IPS DF 19.7 (cell line): ENCODE results near the gene C6orf118.

Experiments
- DNase-seq: peaks from one replicate; pipeline ENCODE4 v3.0.0-alpha.2; 2013; ENCODE audit warnings: low read depth, low spot score

The C6orf118 gene

DNA sequence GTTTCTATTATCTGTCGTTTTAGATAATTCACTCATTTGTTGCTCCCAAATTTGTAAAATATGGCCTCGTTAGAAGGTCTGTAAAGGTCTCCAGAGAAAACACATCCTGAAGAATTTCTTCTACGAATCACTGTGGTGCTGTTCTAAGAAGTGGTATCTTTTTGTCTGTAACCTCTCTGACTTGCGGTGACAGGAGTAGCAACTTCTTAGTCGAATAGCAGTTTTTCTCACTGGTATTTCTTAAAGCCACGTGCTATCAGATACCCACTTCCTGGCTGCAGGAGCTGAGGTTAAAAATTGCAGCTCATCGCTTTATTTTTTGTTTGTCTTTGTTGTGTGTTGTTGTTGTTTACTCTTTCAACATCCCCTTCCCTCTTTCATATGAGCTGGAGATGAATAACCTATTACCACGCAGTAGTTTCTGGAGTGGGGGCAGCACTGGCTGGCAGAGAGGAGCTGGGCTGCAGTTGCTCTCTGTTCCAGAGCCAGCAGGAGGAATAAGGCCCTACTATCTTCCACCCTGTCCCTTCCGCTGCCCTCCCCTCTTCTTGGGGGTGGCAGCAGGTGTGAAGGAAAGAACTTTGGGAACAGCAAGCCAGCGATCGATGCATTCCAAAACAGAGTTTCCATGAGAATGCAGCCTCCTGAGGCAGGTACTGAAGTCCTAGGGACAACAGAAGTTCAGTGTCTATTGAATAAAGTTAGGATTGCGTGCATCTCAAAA lies 64.7 kb downstream of the C6orf118 start:
- no peak for DNase-seq

- DNase-seq: no peak
Observed at GRCh38 chr6:165243801-165244200, 65.6 kb downstream of the C6orf118 start.

- no peak for DNase-seq
Observed at GRCh38 chr6:165236326-165236725, 73.1 kb downstream of the C6orf118 start.

DNA sequence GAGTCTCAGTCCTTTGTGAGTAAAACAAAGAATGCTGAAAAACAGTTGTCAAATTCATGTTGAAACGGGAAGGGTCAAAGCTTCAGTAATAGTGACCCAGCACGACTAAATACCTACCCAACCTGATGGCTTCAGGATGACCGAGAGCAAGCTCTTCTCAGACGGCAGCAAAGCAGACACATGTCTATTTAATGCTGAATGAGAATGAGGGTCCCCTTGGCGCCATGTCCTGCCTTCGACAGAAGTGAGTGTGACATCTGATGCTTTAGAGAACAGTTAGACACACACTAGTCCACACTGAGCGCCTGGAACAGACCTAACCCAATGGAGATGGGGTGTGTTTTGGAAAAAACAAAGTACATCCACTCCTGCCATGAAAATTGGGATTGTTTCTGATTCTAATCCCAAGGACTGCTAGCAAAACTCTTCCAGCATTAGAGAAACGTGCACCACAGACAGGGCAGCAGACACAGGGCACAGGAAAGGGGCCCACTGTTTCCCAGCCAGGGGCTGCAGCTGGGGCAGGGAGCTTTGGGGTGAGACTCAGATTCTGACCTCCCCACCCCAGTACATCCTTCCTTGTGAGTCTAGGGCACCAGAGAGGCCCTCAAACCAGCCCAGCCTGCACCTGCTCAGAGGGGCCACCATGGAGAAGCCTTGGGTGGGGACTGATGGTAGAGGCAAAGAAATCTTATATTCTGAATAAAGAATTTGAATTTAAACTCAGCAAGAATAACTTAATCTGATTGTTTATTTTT lies 76.5 kb downstream of the C6orf118 start:
- DNase-seq: no peak

GRCh38 chr6:165231581-165232561 lies 77.5 kb downstream of the C6orf118 start:
- DNase-seq: no peak

DNA sequence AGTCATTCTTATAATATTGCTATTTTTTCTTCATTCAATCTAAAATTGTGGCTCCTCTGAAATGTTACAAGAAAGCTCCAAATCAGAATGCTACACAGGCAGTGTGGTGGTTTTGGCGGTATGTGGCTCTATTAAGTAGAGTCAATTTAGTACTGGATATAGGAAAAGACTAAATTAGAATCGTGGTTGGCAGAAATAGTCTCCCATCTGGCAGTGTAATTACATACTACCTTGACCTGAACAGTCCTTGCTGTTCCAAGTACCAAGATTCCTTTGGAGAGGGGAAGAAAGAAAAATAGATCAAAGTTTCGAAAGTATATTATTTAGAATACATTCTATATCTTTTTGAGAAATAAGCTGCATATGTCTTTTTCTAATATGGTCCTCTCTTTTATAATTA lies 78.2 kb downstream of the C6orf118 start:
- DNase-seq: no peak
